Stimulated activated CD4-positive, alpha-beta T cell treated with anti-CD3 and anti-CD28 coated beads, Interleukin-12 subunit alpha, Interleukin-12 subunit beta, amount 100 ng/mL, for 24 hours (primary cell): ENCODE measurements around the gene SCAI.
"Not testable (repeated sequence)": the region's sequence is repeated elsewhere in the genome, so short reads cannot be mapped to it uniquely, and the experiment has no call there.

Experiments
- DNase-seq, 2 experiments: peaks; one replicate each; pipeline ENCODE4 v3.0.0-alpha.2; 2020; ENCODE audit warnings: low read depth in 2 of 2

SCAI gene

DNA sequence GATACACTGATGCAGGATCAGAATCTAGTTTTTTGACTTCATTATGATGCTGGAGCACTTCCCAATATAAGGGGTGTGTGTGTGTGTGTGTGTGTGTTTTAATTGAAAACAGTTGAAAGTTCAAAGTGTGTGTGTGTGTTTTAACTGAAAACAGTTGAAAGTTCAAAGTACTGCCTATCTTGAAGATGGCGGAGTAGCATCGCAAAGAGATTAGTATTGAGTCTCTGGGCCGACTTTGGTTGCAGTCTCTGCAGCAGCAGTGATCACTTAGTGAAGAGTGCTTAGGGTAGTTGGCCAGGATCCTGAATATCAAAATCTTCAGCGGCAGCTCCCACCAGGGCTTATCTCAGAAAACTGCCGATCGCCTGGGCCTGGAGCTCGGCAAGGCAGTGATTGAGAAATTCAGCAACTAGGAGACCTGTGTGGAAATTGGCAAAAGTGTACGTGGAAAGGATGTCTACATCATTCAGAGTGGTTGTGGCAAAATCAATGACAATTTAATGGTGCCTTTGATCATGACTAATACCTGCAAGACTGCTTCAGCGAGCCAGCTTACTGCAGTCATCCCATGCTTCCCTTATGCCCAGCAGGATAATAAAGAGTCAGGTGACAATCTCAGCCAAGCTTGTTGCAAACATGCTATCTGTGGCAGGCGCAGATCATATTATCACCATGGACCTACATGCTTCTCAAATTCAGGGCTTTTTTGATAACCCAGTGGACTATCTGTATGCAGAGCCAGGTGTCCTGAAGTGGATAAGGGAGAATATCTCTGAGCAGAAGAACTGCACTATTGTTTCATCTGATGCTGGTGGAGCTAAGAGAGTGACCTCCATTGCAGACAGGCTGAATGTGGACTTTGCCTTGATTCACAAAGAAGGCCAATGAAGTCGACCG is 7.3 kb upstream of the SCAI start:
- DNase-seq: no peak

GRCh38 chr9:125147401-125147951 is 4.1 kb upstream of the SCAI start:
- DNase-seq: no peak

- DNase-seq: no peak
These were observed 2.9 kb upstream of the SCAI start for GRCh38 chr9:125146247-125146646.

- DNase-seq: no peak
These were observed 2.1 kb upstream of the SCAI start for GRCh38 chr9:125145425-125145824.

DNA sequence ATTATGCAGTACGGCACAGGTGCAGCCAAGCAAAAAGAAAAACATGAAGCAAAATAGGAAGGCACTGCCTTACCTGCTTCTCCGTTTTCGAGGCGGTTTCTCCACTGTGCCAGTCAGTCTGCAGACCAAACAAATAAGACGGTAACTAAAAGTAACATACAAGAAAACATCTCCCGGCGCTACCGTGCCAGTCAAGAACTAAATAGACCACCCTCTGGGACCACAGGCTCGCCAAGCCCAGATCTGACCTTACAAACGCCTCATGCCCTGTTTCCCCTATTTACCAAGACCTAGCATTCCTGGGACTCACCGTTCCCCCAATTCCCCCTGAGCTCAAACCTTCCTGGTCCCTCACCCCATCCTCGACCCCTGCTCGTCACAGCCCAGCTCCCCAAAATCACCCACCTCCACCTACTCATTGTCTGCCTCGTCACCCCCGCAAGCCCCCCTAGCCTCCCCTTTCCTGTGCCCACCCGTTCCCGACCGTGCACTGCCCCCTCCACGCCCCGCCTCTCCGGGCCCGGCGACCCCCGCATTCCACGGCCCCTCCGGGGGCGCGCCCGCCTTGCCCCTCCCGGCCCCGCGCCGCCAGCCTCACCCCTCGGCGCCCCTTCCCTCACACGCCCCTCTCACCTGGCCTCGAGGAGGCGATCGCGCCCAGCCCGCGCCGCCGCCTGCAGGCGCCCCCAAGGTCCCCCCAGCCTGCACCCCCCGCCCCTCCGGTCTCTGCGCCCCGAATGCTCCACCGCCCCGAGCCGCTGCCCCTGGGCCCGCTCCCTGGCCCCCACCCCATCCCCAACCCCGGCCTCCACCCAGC is 560 bp downstream of the SCAI start:
- DNase-seq: no peak

- no peak for DNase-seq
These were observed 1.6 kb downstream of the SCAI start for GRCh38 chr9:125141751-125142150.

GRCh38 chr9:125141251-125141650 is 2.1 kb downstream of the SCAI start:
- DNase-seq: no peak

GRCh38 chr9:125140576-125140975 is 2.8 kb downstream of the SCAI start:
- DNase-seq: no peak

- DNase-seq: no peak
These were observed 6.1 kb downstream of the SCAI start for GRCh38 chr9:125137200-125137599.

DNA sequence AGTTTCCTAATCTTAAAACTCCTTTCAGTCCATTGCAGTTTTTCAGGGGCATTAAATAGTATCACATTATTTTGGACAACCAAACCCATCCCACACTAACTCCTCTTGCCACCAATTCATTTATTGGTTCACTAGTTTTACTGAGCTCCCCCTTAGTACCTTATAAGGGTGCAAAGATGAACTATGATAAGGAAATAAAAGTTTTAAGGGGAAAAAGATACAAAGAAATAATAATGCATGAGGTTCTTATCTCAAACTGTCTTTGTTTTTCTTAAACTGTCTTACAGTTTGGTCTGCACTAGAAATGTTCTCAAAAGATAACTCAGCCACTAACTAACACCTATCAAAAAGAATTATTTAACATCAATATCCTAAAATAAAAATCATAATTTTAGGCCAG is 8.4 kb downstream of the SCAI start:
- DNase-seq: no peak

- DNase-seq: no peak
These were observed 9.7 kb downstream of the SCAI start for GRCh38 chr9:125133403-125134329.

- no peak for DNase-seq
These were observed 11.6 kb downstream of the SCAI start for GRCh38 chr9:125131778-125132177.

DNA sequence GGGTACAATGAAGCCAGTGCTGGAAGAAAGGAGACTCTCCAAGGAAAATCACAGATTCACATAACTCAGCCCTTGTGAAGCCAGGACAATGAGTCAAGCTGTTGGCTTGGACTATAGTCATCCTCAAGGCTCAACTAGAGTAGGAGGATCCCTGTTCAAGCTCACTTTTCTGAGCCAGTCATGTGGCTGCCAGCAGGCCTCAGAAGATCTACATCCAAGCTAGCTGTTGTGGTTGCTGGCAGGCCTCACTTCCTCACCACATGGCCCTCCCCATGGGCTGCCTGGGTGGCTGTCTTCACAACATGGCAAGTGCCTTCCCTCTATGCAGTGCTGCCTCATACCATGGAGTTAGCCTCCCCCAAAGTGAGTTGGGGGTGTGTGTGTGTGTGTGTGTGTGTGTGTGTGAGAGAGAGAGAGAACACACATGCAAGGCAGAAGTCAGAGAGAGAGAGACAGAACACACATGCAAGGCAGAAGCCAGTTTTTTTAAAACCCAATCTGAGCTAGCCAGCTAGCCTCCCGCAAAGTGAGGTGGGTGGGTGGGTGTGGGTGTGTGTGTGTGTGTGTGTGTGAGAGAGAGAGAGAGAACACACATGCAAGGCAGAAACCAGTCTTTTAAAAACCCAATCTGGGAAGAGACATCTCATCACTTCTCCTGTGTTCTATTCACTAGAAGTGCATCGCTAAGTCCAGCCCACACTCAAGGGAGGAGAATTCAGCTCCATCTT is 17.1 kb downstream of the SCAI start:
- DNase-seq: peak; percentile 28 to 56

- DNase-seq: no peak
These were observed 17.8 kb downstream of the SCAI start for GRCh38 chr9:125125523-125125922.

- no peak for DNase-seq
These were observed 22.2 kb downstream of the SCAI start for GRCh38 chr9:125121146-125121545.

DNA sequence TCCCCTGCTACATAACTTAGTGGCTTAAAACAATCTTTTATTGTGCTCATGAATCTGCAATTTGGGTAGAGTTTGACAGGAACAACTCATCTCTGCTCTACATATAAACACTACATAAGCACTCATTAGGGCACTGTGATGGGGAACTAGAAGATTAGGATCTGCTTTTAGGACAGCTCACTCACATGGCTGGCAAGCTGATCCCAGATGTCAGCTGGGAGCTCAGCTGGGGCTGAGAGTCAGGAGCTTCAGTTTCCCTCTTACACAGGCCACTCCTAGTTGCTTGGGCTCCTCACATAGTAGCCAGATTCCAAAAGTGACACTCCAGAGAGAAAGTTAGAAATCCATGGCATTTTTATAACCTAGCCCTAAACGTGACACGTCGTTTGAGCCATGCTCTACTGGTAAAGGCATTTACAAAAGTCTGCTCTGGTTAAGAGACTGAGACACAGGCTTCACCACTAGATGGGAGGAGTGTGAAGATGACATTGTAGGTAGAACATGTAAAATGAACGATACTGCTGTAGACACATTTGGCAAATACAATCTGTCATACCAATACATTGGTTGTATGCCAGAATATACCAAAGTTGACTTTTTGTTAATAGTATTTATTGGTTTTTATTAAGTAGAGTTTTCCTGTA is 23.6 kb downstream of the SCAI start:
- DNase-seq: no peak

DNA sequence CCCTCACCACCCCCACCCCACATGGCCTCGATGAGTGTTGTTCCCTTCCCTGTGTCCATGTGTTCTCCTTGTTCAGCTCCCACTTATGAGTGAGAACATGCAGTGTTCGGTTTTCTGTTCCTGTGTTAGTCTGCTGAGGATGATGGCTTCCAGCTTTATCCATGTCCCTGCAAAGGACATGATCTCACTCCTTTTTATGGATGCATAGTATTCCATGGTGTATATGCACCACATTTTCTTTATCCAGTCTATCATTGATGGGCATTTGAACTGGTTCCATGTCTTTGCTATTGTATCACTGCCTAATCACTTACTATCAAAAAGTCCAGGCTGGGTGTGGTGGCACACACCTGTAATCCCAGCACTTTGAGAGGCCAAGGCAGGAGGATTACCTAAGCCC is 24.6 kb downstream of the SCAI start:
- not testable (repeated sequence) for DNase-seq

GRCh38 chr9:125114503-125114902 is 28.8 kb downstream of the SCAI start:
- DNase-seq: not testable (repeated sequence)

DNA sequence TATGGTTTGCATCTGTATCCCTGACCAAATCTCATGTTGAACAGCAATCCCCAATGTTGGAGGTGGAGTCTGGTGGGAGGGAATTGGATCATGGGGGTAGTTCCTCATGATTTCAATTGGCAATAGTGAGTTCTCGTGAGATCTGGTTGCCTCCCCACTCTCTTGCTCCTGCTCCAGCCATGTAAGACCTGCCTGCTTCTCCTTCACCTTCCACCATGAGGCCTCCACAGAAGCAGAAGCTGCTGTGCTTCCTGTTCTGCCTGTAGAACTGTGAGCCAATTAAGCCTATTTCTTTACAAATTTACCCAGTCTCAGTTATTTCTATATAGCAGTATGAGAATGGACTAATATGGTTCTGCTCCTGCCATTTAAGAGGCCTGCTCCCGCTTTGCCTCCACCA is 32.9 kb downstream of the SCAI start:
- no peak for DNase-seq

DNA sequence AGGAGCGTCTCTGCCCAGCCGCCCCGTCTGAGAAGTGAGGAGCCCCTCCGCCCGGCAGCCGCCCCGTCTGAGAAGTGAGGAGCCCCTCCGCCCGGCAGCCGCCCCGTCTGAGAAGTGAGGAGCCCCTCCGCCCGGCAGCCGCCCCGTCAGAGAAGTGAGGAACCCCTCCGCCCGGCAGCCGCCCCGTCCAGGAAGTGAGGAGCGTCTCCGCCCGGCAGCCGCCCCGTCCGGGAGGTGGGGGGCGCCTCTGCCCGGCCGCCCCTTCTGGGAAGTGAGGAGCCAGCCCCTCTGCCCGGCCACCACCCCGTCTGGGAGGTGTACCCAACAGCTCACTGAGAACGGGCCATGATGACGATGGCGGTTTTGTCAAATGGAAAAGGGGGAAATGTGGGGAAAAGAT is 34.8 kb downstream of the SCAI start:
- DNase-seq: not testable (repeated sequence)
